Fibroblast of mammary gland (primary cell): ENCODE results near the gene CC2D1A.

Experiments used
- DNase-seq: peaks from one replicate; pipeline ENCODE4 v3.0.0-alpha.2; 2010; ENCODE audit warnings: low read depth
- H3K4me3 ChIP-seq: 2 replicates; pipeline ENCODE4 v1.5.1; 2011; ENCODE audit warnings: low read depth, mild to moderate bottlenecking, low read length, moderate library complexity; ENCODE audit not compliant: control insufficient read depth
- CTCF ChIP-seq: conservative IDR thresholded peaks from 2 replicates; pipeline ENCODE4 v1.5.1; 2011; ENCODE audit warnings: low read depth, low read length, inconsistent platforms; ENCODE audit not compliant: control insufficient read depth, insufficient read depth

CC2D1A gene

GRCh38 chr19:13932911-13933393 lies 27.0 kb downstream of the CC2D1A start:
- H3K4me3 ChIP-seq: no peak overlapping the region
- TF ChIP-seq CTCF: no peak
- DNase-seq: no peak

GRCh38 chr19:13934785-13935109 lies 28.7 kb downstream of the CC2D1A start:
- no peak for DNase-seq

GRCh38 chr19:13935765-13936510 lies 29.9 kb downstream of the CC2D1A start:
- no peak for TF ChIP-seq CTCF
- DNase-seq: no peak
- H3K4me3 ChIP-seq: no peak overlapping the region

More at GRCh38 chr19:13934785-13935109, 28.7 kb downstream of the CC2D1A start:
- no peak for TF ChIP-seq CTCF
- H3K4me3 ChIP-seq: no peak overlapping the region

GRCh38 chr19:13937479-13938300 lies 31.7 kb downstream of the CC2D1A start:
- TF ChIP-seq CTCF: no peak
- DNase-seq: no peak
- peak overlapping the region; percentile 25 for H3K4me3 ChIP-seq

- H3K4me3 ChIP-seq: peak within 1 kb of the TSS; percentile 25
- TF ChIP-seq CTCF: no peak
- DNase-seq: peak; percentile 56
Measured at GRCh38 chr19:13938301-13939064, 32.5 kb downstream of the CC2D1A start, which contains the start of gene PODNL1. TSS of gene PODNL1 (minus strand) at chr19:13938417. CDS start at chr19:13938181, 236 bp downstream.

- DNase-seq: peak; percentile 20
- TF ChIP-seq CTCF: no peak
Measured at GRCh38 chr19:13942023-13942684, 36.2 kb downstream of the CC2D1A start.

More at GRCh38 chr19:13942023-13942684, 36.2 kb downstream of the CC2D1A start:
- H3K4me3 ChIP-seq: no peak overlapping the region
